HepG2 (cell line): ENCODE measurements around the gene HYAL1. TPM values are rescaled to one million over a fixed set of nuclear protein-coding genes. Genes with fewer than 3 reads are reported as not detected.

Source experiments
- ATAC-seq: fragments of 200-7000 bp; cut with Tn5 transposase; 3 replicates; pipeline ENCODE4 v1.9.1; 2020; ENCODE audit warnings: mild to moderate bottlenecking, moderate library complexity
- BruUV-seq: library from RNA; stranded (reverse); fragments of 400-500 nt; replicated peaks from 2 replicates; lab custom pipeline; 2021; lab: Mats Ljungman, UMichigan
- CTCF ChIA-PET: fragments of 300-600 bp; formaldehyde crosslinking; extraction: SDS; loops from one replicate; lab custom pipeline; 2021; ENCODE audit warnings: low total read pairs, inconsistent platforms, low intra/inter-chr PET ratio; lab: Yijun Ruan, JAX
- POLR2A ChIA-PET: fragments of 350-600 bp; sonication (Branson Sonifier 250); formaldehyde crosslinking; loops from one replicate; lab custom pipeline; 2020; ENCODE audit warnings: antibody characterized with exemption, inconsistent platforms; lab: Yijun Ruan, JAX
- DNase-seq: peaks from one replicate; pipeline ENCODE4 v3.0.0-alpha.2; 2015; ENCODE audit warnings: low spot score
- FAIRE-seq: peaks from 3 replicates; lab custom pipeline; 2011; peaks lifted over from hg19 to GRCh38; lab: Jason Lieb, UNC
- H2AFZ ChIP-seq: one replicate; pipeline ENCODE4 v1.6.1; 2011; ENCODE audit warnings: low read length, inconsistent platforms
- H3K27ac ChIP-seq: fragments of 300-600 bp; 3 replicates; pipeline ENCODE4 v1.8.0; 2011; ENCODE audit warnings: mixed run types, mild to moderate bottlenecking, mixed read lengths, low read length, inconsistent platforms; ENCODE audit not compliant: insufficient read depth; ENCODE audit errors: extremely low read length
- H3K27me3 ChIP-seq, 2 experiments: fragments of 200-600 bp in 1 of 2; 2 replicates in 1 of 2; 3 replicates in 1 of 2; pipeline versions ENCODE4 v1.6.0 to v1.8.0; 2011; ENCODE audit warnings: low read length in 2 of 2, mild to moderate bottlenecking in 2 of 2, moderate library complexity in 2 of 2, inconsistent platforms in 1 of 2; ENCODE audit not compliant: insufficient read depth in 2 of 2, control insufficient read depth in 1 of 2
- H3K36me3 ChIP-seq, 2 experiments: fragments of 200-600 bp in 1 of 2; replicated peaks in 1 of 2; 2 replicates in 1 of 2; 3 replicates in 1 of 2; pipeline versions ENCODE4 v1.5.1 to v1.8.0; 2011; ENCODE audit warnings: low read length in 2 of 2, inconsistent platforms in 1 of 2; ENCODE audit not compliant: insufficient read depth in 2 of 2, control insufficient read depth in 1 of 2
- H3K4me1 ChIP-seq: 2 replicates; pipeline ENCODE4 v1.5.1; 2012; ENCODE audit warnings: low read length, inconsistent platforms; ENCODE audit not compliant: insufficient read depth
- H3K4me2 ChIP-seq: 2 replicates; pipeline ENCODE4 v1.6.0; 2011; ENCODE audit warnings: low read depth, low read length, inconsistent platforms
- H3K4me3 ChIP-seq, 3 experiments: fragments of 200-600 bp in 1 of 3; sonication (generic), shearing (Covaris generic) in 1 of 3; replicated peaks in 1 of 3; 2 replicates each; pipeline ENCODE4 v1.5.1; 2011 to 2016; ENCODE audit warnings: low read length in 3 of 3, inconsistent platforms in 2 of 3, low read depth in 2 of 3, mild to moderate bottlenecking in 2 of 3, control low read depth in 1 of 3, mixed read lengths in 1 of 3; ENCODE audit not compliant: insufficient read depth in 1 of 3
- H3K79me2 ChIP-seq: one replicate; pipeline ENCODE4 v1.6.1; 2011; ENCODE audit warnings: low read length, inconsistent platforms; ENCODE audit not compliant: insufficient read depth
- H3K9ac ChIP-seq: 2 replicates; pipeline ENCODE4 v1.6.0; 2011; ENCODE audit warnings: mild to moderate bottlenecking, low read depth, low read length, inconsistent platforms; ENCODE audit not compliant: insufficient read depth
- H3K9me3 ChIP-seq: 2 replicates; pipeline ENCODE4 v1.5.1; 2012; ENCODE audit warnings: mild to moderate bottlenecking, low read length
- H4K20me1 ChIP-seq: 2 replicates; pipeline ENCODE4 v1.6.0; 2011; ENCODE audit warnings: inconsistent platforms, mild to moderate bottlenecking, low read length, moderate library complexity; ENCODE audit not compliant: insufficient read depth
- PPARG ChIP-seq: conservative IDR thresholded peaks from 2 replicates; pipeline ENCODE4 v1.6.1; 2016; ENCODE audit warnings: missing biosample characterization, missing genetic modification reagents
- UBTF ChIP-seq: sonication (generic); formaldehyde crosslinking; IDR thresholded peaks from 2 replicates; pipeline ENCODE4 v1.4.0; 2020; ENCODE audit warnings: mild to moderate bottlenecking, missing genetic modification reagents
- ZBTB26 ChIP-seq: IDR thresholded peaks from 2 replicates; pipeline ENCODE4 v1.6.1; 2016; ENCODE audit warnings: missing compliant biosample characterization, missing genetic modification reagents, borderline replicate concordance
- ZBTB43 ChIP-seq: sonication (generic); formaldehyde crosslinking; conservative IDR thresholded peaks from 2 replicates; pipeline ENCODE4 v1.4.0; 2020; ENCODE audit warnings: missing genetic modification reagents
- ZC3H13 ChIP-seq: sonication (generic); formaldehyde crosslinking; IDR thresholded peaks from 2 replicates; pipeline ENCODE4 v1.8.1; 2023; ENCODE audit warnings: mild to moderate bottlenecking, missing genetic modification reagents, moderate library complexity
- WGBS: methylation state at CpG from one replicate; pipeline ENCODE4 v1.1.6; 2017; ENCODE audit warnings: low lambda C conversion rate; 5-methylcytosine and 5-hydroxymethylcytosine counted together
- in situ Hi-C: cut with HindIII; loops from 2 replicates; pipeline ENCODE4 v1.10.0; 2017; ENCODE audit warnings: low pct_unique_long_range_greater_than_20kb; ENCODE audit not compliant: extremely low pct_ligation_motif_present
- intact Hi-C: fragments of 100-400 bp; cut with micrococcal nuclease; formaldehyde crosslinking; loops from one replicate; pipeline ENCODE4 v1.10.0; 2022; ENCODE audit not compliant: unreplicated experiment
- polyA plus RNA-seq, 8 experiments: library from polyadenylated mRNA; depleted of rRNA in 3 of 8; stranded (reverse) in 7 of 8; unstranded in 1 of 8; fragments of >200 nt; fragmentation: Illumina TruSeq in 4 of 8; extraction: Trizol in 4 of 8; gene quantifications; 2 replicates each; pipeline versions ENCODE4 v1.2.1 to v1.2.3, GENCODE V29; 2011 to 2016; ENCODE audit warnings: low read depth in 4 of 8, missing spikeins in 1 of 8, mixed read lengths in 1 of 8; ENCODE audit not compliant: insufficient read depth in 1 of 8
- total RNA-seq, 5 experiments: library from RNA; depleted of rRNA; stranded (reverse); fragments of >200 nt; fragmentation: Illumina TruSeq; extraction: Trizol; gene quantifications; 2 replicates each; pipeline ENCODE4 v1.2.3, GENCODE V29; 2016; ENCODE audit warnings: low read depth in 1 of 5
- TF ChIP-seq, protein P1 (sequence below): fragments of 450-650 bp; IDR thresholded peaks from 2 replicates; pipeline ENCODE4 v1.6.1; 2016
- TF ChIP-seq, protein P2 (sequence below): IDR thresholded peaks from 2 replicates; pipeline ENCODE4 v1.6.1; 2016; ENCODE audit warnings: low read depth, control low read depth
- TF ChIP-seq, protein P3 (sequence below): sonication (generic); formaldehyde crosslinking; IDR thresholded peaks from 2 replicates; pipeline ENCODE4 v1.4.0; 2020; ENCODE audit warnings: mild to moderate bottlenecking, missing genetic modification reagents

HYAL1 gene
- total and polyA plus RNA-seq, 2 of the 13 experiments (the other 11 are each of a cell fraction or from before 2014, with no cell fraction given), result 76.5 to 193 TPM

GRCh38 chr3:50268276-50268675 lies 35.1 kb downstream of the HYAL1 start:
- H3K79me2 ChIP-seq, result peaks cover 33% of the 10 kb centered on the region
- BruUV-seq, result no TSS peak
- WGBS, result 60% methylated on average over 2 of the region's 3 CpGs
- H3K36me3 ChIP-seq, result no peaks in the 10 kb centered on the region; a peak in 2 of 5 replicates
- ChIA-PET POLR2A (interaction anchor here (1.1 to 2.7 kb wide), 4 partner anchors 24 to 64 kb away, joined by 3 to 10 read pairs (median 7); partner anchors contain the start of genes IFRD2 and SLC38A3), CTCF (no interaction called here)
- H2AFZ ChIP-seq, result no peak overlapping the region
- H3K4me2 ChIP-seq, result peak overlapping the region; percentile 98
- in situ Hi-C loops, result no loop called here
- FAIRE-seq (no peak), ATAC-seq (no peak), DNase-seq (no peak)
- TF ChIP-seq, protein P1, sequence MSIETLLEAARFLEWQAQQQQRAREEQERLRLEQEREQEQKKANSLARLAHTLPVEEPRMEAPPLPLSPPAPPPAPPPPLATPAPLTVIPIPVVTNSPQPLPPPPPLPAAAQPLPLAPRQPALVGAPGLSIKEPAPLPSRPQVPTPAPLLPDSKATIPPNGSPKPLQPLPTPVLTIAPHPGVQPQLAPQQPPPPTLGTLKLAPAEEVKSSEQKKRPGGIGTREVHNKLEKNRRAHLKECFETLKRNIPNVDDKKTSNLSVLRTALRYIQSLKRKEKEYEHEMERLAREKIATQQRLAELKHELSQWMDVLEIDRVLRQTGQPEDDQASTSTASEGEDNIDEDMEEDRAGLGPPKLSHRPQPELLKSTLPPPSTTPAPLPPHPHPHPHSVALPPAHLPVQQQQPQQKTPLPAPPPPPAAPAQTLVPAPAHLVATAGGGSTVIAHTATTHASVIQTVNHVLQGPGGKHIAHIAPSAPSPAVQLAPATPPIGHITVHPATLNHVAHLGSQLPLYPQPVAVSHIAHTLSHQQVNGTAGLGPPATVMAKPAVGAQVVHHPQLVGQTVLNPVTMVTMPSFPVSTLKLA, result peak; percentile 87
- TF ChIP-seq ZBTB26 (CRISPR knock-in tag), result 0 out of 2 replicates have a peak, but pooled peaks have one; percentile 11
- peak; percentile 65; the same call in 1 of the 2 replicates for TF ChIP-seq ZBTB43 (CRISPR knock-in tag)
- TF ChIP-seq, protein P2, sequence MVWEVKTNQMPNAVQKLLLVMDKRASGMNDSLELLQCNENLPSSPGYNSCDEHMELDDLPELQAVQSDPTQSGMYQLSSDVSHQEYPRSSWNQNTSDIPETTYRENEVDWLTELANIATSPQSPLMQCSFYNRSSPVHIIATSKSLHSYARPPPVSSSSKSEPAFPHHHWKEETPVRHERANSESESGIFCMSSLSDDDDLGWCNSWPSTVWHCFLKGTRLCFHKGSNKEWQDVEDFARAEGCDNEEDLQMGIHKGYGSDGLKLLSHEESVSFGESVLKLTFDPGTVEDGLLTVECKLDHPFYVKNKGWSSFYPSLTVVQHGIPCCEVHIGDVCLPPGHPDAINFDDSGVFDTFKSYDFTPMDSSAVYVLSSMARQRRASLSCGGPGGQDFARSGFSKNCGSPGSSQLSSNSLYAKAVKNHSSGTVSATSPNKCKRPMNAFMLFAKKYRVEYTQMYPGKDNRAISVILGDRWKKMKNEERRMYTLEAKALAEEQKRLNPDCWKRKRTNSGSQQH, result no peak
- TF ChIP-seq PPARG (CRISPR knock-in tag), result no peak
- 0 out of 2 replicates have a peak, but pooled peaks have one; percentile 3 for TF ChIP-seq ZC3H13 (CRISPR knock-in tag)
- peak; percentile 23; the same call in 1 of the 2 replicates for TF ChIP-seq UBTF (CRISPR knock-in tag)
- TF ChIP-seq, protein P3, sequence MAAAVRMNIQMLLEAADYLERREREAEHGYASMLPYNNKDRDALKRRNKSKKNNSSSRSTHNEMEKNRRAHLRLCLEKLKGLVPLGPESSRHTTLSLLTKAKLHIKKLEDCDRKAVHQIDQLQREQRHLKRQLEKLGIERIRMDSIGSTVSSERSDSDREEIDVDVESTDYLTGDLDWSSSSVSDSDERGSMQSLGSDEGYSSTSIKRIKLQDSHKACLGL (CRISPR knock-in tag), result 0 out of 2 replicates have a peak, but pooled peaks have one; percentile 32
- H3K4me3 ChIP-seq, result peak overlapping the region in 2 of 3 experiments; percentile 83 to 88; a peak in 4 of 6 replicates
- H3K4me1 ChIP-seq, result peaks cover 88% of the 10 kb centered on the region
- no peaks in the 10 kb centered on the region for H4K20me1 ChIP-seq
- intact Hi-C loops, result no loop called here
- H3K9ac ChIP-seq, result peak overlapping the region; percentile 94
- H3K9me3 ChIP-seq, result no peaks in the 10 kb centered on the region
- H3K27ac ChIP-seq, result peak overlapping the region; percentile 88
- H3K27me3 ChIP-seq, result no peaks in the 10 kb centered on the region; a peak in 1 of 5 replicates
